Esophagus muscularis mucosa (tissue), 4 donors: ENCODE results near the gene NRXN3.

ENCODE experiments used
- EP300 ChIP-seq: sonication (generic); formaldehyde crosslinking; IDR thresholded peaks from one replicate; pipeline ENCODE4 v1.6.1; 2017; ENCODE audit warnings: antibody characterized with exemption
- POLR2A ChIP-seq: fragments of 450-650 bp; IDR thresholded peaks from one replicate; pipeline ENCODE4 v1.6.1; 2017; ENCODE audit warnings: antibody characterized with exemption, moderate library complexity, mild to moderate bottlenecking, low read depth
- POLR2AphosphoS5 ChIP-seq, 2 donors: sonication (generic); formaldehyde crosslinking; IDR thresholded peaks; one replicate each; pipeline ENCODE4 v1.6.1; 2017; ENCODE audit warnings: antibody characterized with exemption in 2 of 2
- TF ChIP-seq, protein P1 (sequence below), 3 experiments: fragments of 200-600 bp in 2 of 3; fragments of 450-650 bp in 1 of 3; sonication (generic) in 2 of 3; IDR thresholded peaks; one replicate each; pipeline ENCODE4 v1.5.1; 2017 to 2019; ENCODE audit warnings: antibody characterized with exemption in 3 of 3, mild to moderate bottlenecking in 2 of 3, moderate library complexity in 1 of 3

DNA sequence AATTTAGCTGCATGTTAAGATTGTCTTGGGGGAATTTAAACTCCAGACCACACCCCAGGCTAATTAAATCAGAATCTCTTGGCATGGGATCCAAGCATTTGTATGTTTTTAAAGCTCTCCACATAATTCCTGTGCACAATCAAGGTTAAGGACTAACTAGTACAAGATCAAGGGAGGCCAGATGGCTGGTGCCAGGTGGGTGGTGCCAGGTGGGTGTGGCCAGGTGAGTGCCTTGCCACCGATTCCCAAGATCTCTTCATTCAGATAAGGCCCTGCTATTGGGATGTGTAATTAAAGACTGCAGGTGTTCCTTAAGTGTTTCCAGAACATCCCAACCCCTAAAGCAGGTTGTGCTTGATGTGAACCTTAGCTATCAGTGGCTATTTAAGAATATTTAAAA, 75.1 kb downstream of the NRXN3 start:
- TF ChIP-seq, protein P1, sequence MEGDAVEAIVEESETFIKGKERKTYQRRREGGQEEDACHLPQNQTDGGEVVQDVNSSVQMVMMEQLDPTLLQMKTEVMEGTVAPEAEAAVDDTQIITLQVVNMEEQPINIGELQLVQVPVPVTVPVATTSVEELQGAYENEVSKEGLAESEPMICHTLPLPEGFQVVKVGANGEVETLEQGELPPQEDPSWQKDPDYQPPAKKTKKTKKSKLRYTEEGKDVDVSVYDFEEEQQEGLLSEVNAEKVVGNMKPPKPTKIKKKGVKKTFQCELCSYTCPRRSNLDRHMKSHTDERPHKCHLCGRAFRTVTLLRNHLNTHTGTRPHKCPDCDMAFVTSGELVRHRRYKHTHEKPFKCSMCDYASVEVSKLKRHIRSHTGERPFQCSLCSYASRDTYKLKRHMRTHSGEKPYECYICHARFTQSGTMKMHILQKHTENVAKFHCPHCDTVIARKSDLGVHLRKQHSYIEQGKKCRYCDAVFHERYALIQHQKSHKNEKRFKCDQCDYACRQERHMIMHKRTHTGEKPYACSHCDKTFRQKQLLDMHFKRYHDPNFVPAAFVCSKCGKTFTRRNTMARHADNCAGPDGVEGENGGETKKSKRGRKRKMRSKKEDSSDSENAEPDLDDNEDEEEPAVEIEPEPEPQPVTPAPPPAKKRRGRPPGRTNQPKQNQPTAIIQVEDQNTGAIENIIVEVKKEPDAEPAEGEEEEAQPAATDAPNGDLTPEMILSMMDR (IDR thresholded peaks at IDR 0.05), result no peak
- no peak for TF ChIP-seq EP300
- TF ChIP-seq POLR2AphosphoS5 (IDR thresholded peaks at IDR 0.05), result no peak
- no peak for TF ChIP-seq POLR2A
